Mesenchymal stem cell (in vitro differentiated cells and primary cell): ENCODE results near the gene TTC21A.

Experiments
- DNase-seq: peaks from one replicate; pipeline ENCODE4 v3.0.0-alpha.2; 2013
- H2AFZ ChIP-seq: one replicate; pipeline ENCODE4 v1.6.1; 2013; ENCODE audit warnings: low read depth, mild to moderate bottlenecking, control low read depth, inconsistent platforms, low read length, moderate library complexity
- H2AK5ac ChIP-seq: 2 replicates; pipeline ENCODE4 v1.6.1; 2013; ENCODE audit warnings: low read length, moderate library complexity, mild to moderate bottlenecking, inconsistent platforms; ENCODE audit not compliant: severe bottlenecking
- H2BK120ac ChIP-seq: one replicate; pipeline ENCODE4 v1.6.1; 2013; ENCODE audit warnings: low read depth, mild to moderate bottlenecking, inconsistent platforms, low read length, moderate library complexity
- H2BK12ac ChIP-seq, 2 experiments: one replicate each; pipeline ENCODE4 v1.6.1; 2013; ENCODE audit warnings: inconsistent platforms in 2 of 2, low read length in 2 of 2, mild to moderate bottlenecking in 2 of 2, moderate library complexity in 2 of 2, control low read depth in 1 of 2
- H2BK15ac ChIP-seq: one replicate; pipeline ENCODE4 v1.6.1; 2013; ENCODE audit warnings: mild to moderate bottlenecking, low read depth, inconsistent platforms; ENCODE audit not compliant: poor library complexity, severe bottlenecking
- H2BK5ac ChIP-seq: 2 replicates; pipeline ENCODE4 v1.6.1; 2013; ENCODE audit warnings: low read depth, mild to moderate bottlenecking, low read length, control low read depth, inconsistent platforms; ENCODE audit not compliant: poor library complexity, severe bottlenecking
- H3K14ac ChIP-seq, 2 experiments: one replicate each; pipeline ENCODE4 v1.6.1; 2013; ENCODE audit warnings: inconsistent platforms in 2 of 2, low read length in 2 of 2, control low read depth in 1 of 2, mild to moderate bottlenecking in 1 of 2, moderate library complexity in 1 of 2
- H3K18ac ChIP-seq, 2 experiments: one replicate each; pipeline ENCODE4 v1.6.1; 2013; ENCODE audit warnings: inconsistent platforms in 2 of 2, low read length in 2 of 2, control low read depth in 1 of 2, low read depth in 1 of 2, mild to moderate bottlenecking in 1 of 2
- H3K23ac ChIP-seq, 2 experiments: one replicate each; pipeline ENCODE4 v1.6.1; 2013; ENCODE audit warnings: inconsistent platforms in 2 of 2, low read length in 2 of 2, mild to moderate bottlenecking in 2 of 2, moderate library complexity in 2 of 2, control low read depth in 1 of 2
- H3K27ac ChIP-seq: 2 replicates; pipeline ENCODE4 v1.5.1; 2013; ENCODE audit warnings: mild to moderate bottlenecking, moderate library complexity, low read length, control low read depth, inconsistent platforms; ENCODE audit not compliant: poor library complexity, severe bottlenecking
- H3K27me3 ChIP-seq, 2 experiments: 2 replicates each; pipeline versions ENCODE4 v1.6.1 to v1.7.0; 2013; ENCODE audit warnings: low read length in 2 of 2, mild to moderate bottlenecking in 2 of 2, moderate library complexity in 2 of 2, control low read depth in 1 of 2, inconsistent platforms in 1 of 2; ENCODE audit not compliant: control insufficient read depth in 1 of 2, insufficient read depth in 1 of 2
- H3K36me3 ChIP-seq, 2 experiments: 2 replicates each; pipeline versions ENCODE4 v1.6.1 to v1.7.0; 2013; ENCODE audit warnings: low read length in 2 of 2, control low read depth in 1 of 2, inconsistent platforms in 1 of 2, low read depth in 1 of 2, mild to moderate bottlenecking in 1 of 2; ENCODE audit not compliant: insufficient read depth in 2 of 2, control insufficient read depth in 1 of 2
- H3K4ac ChIP-seq, 2 experiments: one replicate each; pipeline ENCODE4 v1.6.1; 2013; ENCODE audit warnings: inconsistent platforms in 2 of 2, low read length in 2 of 2, mild to moderate bottlenecking in 2 of 2, moderate library complexity in 2 of 2, control low read depth in 1 of 2, low read depth in 1 of 2
- H3K4me1 ChIP-seq: 2 replicates; pipeline ENCODE4 v1.6.1; 2013; ENCODE audit warnings: low read depth, low read length, control low read depth; ENCODE audit not compliant: control insufficient read depth, insufficient read depth
- H3K4me2 ChIP-seq: 2 replicates; pipeline ENCODE4 v1.6.1; 2013; ENCODE audit warnings: low read length, mild to moderate bottlenecking, inconsistent platforms; ENCODE audit not compliant: poor library complexity, severe bottlenecking
- H3K4me3 ChIP-seq, 2 experiments: 2 replicates each; pipeline versions ENCODE4 v1.5.1 to v1.7.0; 2013; ENCODE audit warnings: low read length in 2 of 2, mild to moderate bottlenecking in 2 of 2, control low read depth in 1 of 2, low read depth in 1 of 2; ENCODE audit not compliant: insufficient read depth in 1 of 2
- H3K79me1 ChIP-seq: replicated peaks from 2 replicates; pipeline ENCODE4 v1.6.1; 2013; ENCODE audit warnings: mild to moderate bottlenecking, control low read depth, low read length, inconsistent platforms; ENCODE audit not compliant: poor library complexity, severe bottlenecking
- H3K9ac ChIP-seq: 2 replicates; pipeline ENCODE4 v1.7.0; 2013; ENCODE audit warnings: mild to moderate bottlenecking, low read length, moderate library complexity
- H3K9me3 ChIP-seq: 2 replicates; pipeline ENCODE4 v1.7.0; 2013; ENCODE audit warnings: mild to moderate bottlenecking, low read length; ENCODE audit not compliant: control insufficient read depth
- H4K8ac ChIP-seq: one replicate; pipeline ENCODE4 v1.6.1; 2013; ENCODE audit warnings: inconsistent platforms, mild to moderate bottlenecking, low read length, moderate library complexity
- H4K91ac ChIP-seq: one replicate; pipeline ENCODE4 v1.6.1; 2013; ENCODE audit warnings: mild to moderate bottlenecking, low read length, inconsistent platforms
- WGBS: methylation state at CpG from one replicate; pipeline ENCODE4 v1.1.7; 2013; ENCODE audit warnings: mixed read lengths; 5-methylcytosine and 5-hydroxymethylcytosine counted together

Gene TTC21A

GRCh38 chr3:39146611-39147591 is 39.4 kb downstream of the TTC21A start:
- peak overlapping the region; percentile 98 for H3K27ac ChIP-seq
- H4K8ac ChIP-seq = peak overlapping the region; percentile 94
- no peaks in the 10 kb centered on the region for H3K9me3 ChIP-seq
- H3K23ac ChIP-seq = no peak overlapping the region
- peak overlapping the region; percentile 96 for H2BK15ac ChIP-seq
- DNase-seq = peak; percentile 99
- peak overlapping the region; percentile 68 for H3K9ac ChIP-seq
- WGBS = 5% methylated on average over 11 of the region's 15 CpGs
- H2AK5ac ChIP-seq = peak overlapping the region; percentile 94
- peak overlapping the region; percentile 56 for H3K4me2 ChIP-seq
- peak overlapping the region; percentile 64 to 88 for H3K4ac ChIP-seq
- H2BK12ac ChIP-seq = peak overlapping the region; percentile 68 to 83
- H3K14ac ChIP-seq = peak overlapping the region in 1 of 2 experiments; percentile 50
- H2AFZ ChIP-seq = no peak overlapping the region
- peak overlapping the region in 1 of 2 experiments; percentile 54 for H3K4me3 ChIP-seq
- peak overlapping the region; percentile 93 for H2BK120ac ChIP-seq
- peak overlapping the region; percentile 99 for H4K91ac ChIP-seq
- peaks cover 52% of the 10 kb centered on the region for H3K4me1 ChIP-seq
- no peaks in the 10 kb centered on the region for H3K27me3 ChIP-seq
- peaks cover 23% of the 10 kb centered on the region for H3K79me1 ChIP-seq
- H2BK5ac ChIP-seq = peak overlapping the region; percentile 89
- peaks cover 42 to 44% of the 10 kb centered on the region in 2 experiments for H3K36me3 ChIP-seq
- peak overlapping the region; percentile 85 to 93 for H3K18ac ChIP-seq

- no peaks in the 10 kb centered on the region for H3K9me3 ChIP-seq
- H4K91ac ChIP-seq = peak overlapping the region; percentile 99
- H3K4me3 ChIP-seq = peak overlapping the region in 1 of 2 experiments; percentile 54
- H3K36me3 ChIP-seq = peaks cover 32 to 35% of the 10 kb centered on the region in 2 experiments
- no peaks in the 10 kb centered on the region for H3K27me3 ChIP-seq
- no peak overlapping the region for H2AFZ ChIP-seq
- H2AK5ac ChIP-seq = peak overlapping the region; percentile 88
- H2BK5ac ChIP-seq = peak overlapping the region; percentile 89
- peak overlapping the region; percentile 94 for H4K8ac ChIP-seq
- H3K27ac ChIP-seq = peak overlapping the region; percentile 98
- H2BK12ac ChIP-seq = peak overlapping the region; percentile 49 to 92
- peak overlapping the region; percentile 68 for H3K9ac ChIP-seq
- peak overlapping the region in 1 of 2 experiments; percentile 16 for H3K23ac ChIP-seq
- peak overlapping the region; percentile 93 for H2BK120ac ChIP-seq
- H3K4me2 ChIP-seq = peak overlapping the region; percentile 53
- 9% methylated on average over 9 of the region's 9 CpGs for WGBS
- DNase-seq = peak; percentile 89
- peak overlapping the region; percentile 85 to 93 for H3K18ac ChIP-seq
- peaks cover 47% of the 10 kb centered on the region for H3K4me1 ChIP-seq
- H3K4ac ChIP-seq = peak overlapping the region; percentile 64 to 88
- H3K79me1 ChIP-seq = peaks cover 14% of the 10 kb centered on the region
- peak overlapping the region in 1 of 2 experiments; percentile 50 for H3K14ac ChIP-seq
- peak overlapping the region; percentile 74 for H2BK15ac ChIP-seq
These were observed 40.4 kb downstream of the TTC21A start for GRCh38 chr3:39147711-39148434.

DNA sequence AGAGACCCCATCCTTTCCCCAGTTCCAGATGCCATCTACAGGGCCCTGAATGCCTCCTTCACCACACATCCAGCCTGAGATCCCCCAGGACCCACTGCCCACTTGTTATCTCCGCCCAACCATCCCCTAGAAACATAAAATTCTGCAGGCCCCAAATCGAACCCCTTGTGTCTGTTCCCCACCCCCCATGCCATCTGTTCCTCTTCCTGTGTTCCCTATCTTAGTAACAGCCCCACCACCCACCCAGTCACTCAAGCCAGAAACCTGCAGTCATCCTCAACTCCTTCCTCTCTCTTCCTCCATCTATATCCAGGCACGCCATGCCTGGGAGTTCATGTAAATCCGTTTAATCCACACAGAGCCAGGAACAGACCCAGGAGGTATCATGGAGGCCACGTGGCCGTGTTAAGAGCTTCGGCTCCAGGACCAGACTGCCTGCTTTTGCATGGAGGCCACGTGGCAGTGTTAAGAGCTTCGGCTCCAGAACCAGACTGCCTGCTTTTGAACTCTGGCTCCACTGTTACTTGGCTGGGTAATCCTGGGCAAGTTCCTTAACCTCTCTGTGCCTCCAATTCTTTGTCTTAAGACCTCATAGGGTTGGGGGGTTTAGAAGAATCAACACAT is 41.1 kb downstream of the TTC21A start:
- H2BK5ac ChIP-seq = peak overlapping the region; percentile 54
- peak overlapping the region in 1 of 2 experiments; percentile 16 for H3K23ac ChIP-seq
- H4K91ac ChIP-seq = peak overlapping the region; percentile 89
- peak overlapping the region; percentile 98 for H3K27ac ChIP-seq
- H3K27me3 ChIP-seq = no peaks in the 10 kb centered on the region
- peak overlapping the region; percentile 48 for H2BK15ac ChIP-seq
- no peaks in the 10 kb centered on the region for H3K9me3 ChIP-seq
- peak overlapping the region in 1 of 2 experiments; percentile 9 for H3K14ac ChIP-seq
- peak overlapping the region; percentile 23 to 92 for H2BK12ac ChIP-seq
- peaks cover 26 to 29% of the 10 kb centered on the region in 2 experiments for H3K36me3 ChIP-seq
- H3K4ac ChIP-seq = peak overlapping the region; percentile 64 to 88
- no peak overlapping the region for H2AFZ ChIP-seq
- peak overlapping the region; percentile 93 for H2BK120ac ChIP-seq
- peak overlapping the region; percentile 68 for H3K9ac ChIP-seq
- H3K4me3 ChIP-seq = no peak overlapping the region
- H3K4me2 ChIP-seq = peak overlapping the region; percentile 53
- H3K79me1 ChIP-seq = peaks cover 9% of the 10 kb centered on the region
- WGBS = 22% methylated on average over 7 of the region's 9 CpGs
- H3K18ac ChIP-seq = peak overlapping the region; percentile 72 to 85
- peak; percentile 70 for DNase-seq
- H4K8ac ChIP-seq = peak overlapping the region; percentile 67
- peaks cover 47% of the 10 kb centered on the region for H3K4me1 ChIP-seq
- peak overlapping the region; percentile 88 for H2AK5ac ChIP-seq
